Measurements from ENCODE around the gene IFT81. TPM values are rescaled to one million over a fixed set of nuclear protein-coding genes. Genes with fewer than 3 reads are reported as not detected.
"Not testable (repeated sequence)": the region's sequence is repeated elsewhere in the genome, so short reads cannot be mapped to it uniquely, and the experiment has no call there.

Gene IFT81
- polyA plus RNA-seq, 3 donors: 0.39 to 0.97 (median 0.47) TPM

DNA sequence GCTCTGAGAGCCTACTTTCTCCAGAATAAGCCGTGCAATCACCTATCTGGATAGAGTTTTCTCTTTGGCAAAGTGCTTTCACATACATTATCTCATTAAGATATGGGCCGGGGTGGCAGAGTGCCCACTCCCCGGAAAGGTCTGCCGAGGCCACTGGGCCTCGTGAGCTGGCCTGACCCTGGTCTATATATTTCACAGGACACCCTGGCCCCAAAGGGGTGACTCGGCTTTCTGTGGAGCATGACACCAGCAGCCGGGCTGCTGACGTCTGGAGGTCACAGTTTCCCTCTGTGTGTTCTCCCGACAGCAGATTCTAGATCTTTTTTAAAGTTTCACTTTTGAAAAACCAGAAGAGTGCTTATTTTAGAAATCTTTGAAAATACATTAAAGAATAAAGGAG is 129.0 kb downstream of the IFT81 start:
- Mint-ChIP-seq H3K9me3 (no peaks in the 10 kb centered on the region), H3K27me3 (ENCODE audit: low read depth in 3 of 3) (peaks cover 2 to 3% (median 2%) of the 10 kb centered on the region in 3 donors), H3K4me1 (peaks cover 72% of the 10 kb centered on the region), H3K27ac (peak overlapping the region; percentile 84 to 95 (median 91)), H3K36me3 (peaks cover 0 to 2% of the 10 kb centered on the region in 2 donors), H3K4me3 (peak overlapping the region; percentile 65 to 77)
- WGBS (ENCODE audit: insufficient coverage): 38% methylated on average over 5 of the region's 9 CpGs
- TF ChIP-seq, protein P1, sequence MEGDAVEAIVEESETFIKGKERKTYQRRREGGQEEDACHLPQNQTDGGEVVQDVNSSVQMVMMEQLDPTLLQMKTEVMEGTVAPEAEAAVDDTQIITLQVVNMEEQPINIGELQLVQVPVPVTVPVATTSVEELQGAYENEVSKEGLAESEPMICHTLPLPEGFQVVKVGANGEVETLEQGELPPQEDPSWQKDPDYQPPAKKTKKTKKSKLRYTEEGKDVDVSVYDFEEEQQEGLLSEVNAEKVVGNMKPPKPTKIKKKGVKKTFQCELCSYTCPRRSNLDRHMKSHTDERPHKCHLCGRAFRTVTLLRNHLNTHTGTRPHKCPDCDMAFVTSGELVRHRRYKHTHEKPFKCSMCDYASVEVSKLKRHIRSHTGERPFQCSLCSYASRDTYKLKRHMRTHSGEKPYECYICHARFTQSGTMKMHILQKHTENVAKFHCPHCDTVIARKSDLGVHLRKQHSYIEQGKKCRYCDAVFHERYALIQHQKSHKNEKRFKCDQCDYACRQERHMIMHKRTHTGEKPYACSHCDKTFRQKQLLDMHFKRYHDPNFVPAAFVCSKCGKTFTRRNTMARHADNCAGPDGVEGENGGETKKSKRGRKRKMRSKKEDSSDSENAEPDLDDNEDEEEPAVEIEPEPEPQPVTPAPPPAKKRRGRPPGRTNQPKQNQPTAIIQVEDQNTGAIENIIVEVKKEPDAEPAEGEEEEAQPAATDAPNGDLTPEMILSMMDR (IDR thresholded peaks at IDR 0.05): no peak
- Histone ChIP-seq H3K36me3 (replicated peaks in 1 of 2; ENCODE audit: control insufficient read depth in 1 of 2, insufficient read depth in 2 of 2, low read length in 2 of 2) (no peaks in the 10 kb centered on the region), H2AFZ (ENCODE audit: insufficient read depth, low read depth, low read length, poor library complexity, severe bottlenecking) (peak overlapping the region; percentile 55), H3K4me2 (replicated peaks; ENCODE audit: extremely low read depth, low read length, poor library complexity, severe bottlenecking) (peak overlapping the region; percentile 63), H3K27ac (ENCODE audit: low read depth in 1 of 2, low read length in 2 of 2) (peak overlapping the region; percentile 49 to 70), H3K9me3 (replicated peaks in 1 of 2; ENCODE audit: control insufficient read depth in 1 of 2, insufficient read depth in 1 of 2, low read length in 2 of 2) (no peaks in the 10 kb centered on the region), H3K27me3 (ENCODE audit: control insufficient read depth in 2 of 2, insufficient read depth in 2 of 2, low read length in 2 of 2) (no peaks in the 10 kb centered on the region), H4K20me1 (ENCODE audit: insufficient read depth, low read length) (no peaks in the 10 kb centered on the region), H3K9ac (ENCODE audit: insufficient read depth, low read length, poor library complexity, severe bottlenecking) (peak overlapping the region; percentile 34), H3K4me3 (replicated peaks in 1 of 3; ENCODE audit: low read depth in 2 of 3, low read length in 3 of 3) (peak overlapping the region in 1 of 3 experiments; percentile 54), H3K4me1 (ENCODE audit: control insufficient read depth in 1 of 2, insufficient read depth in 2 of 2, low read length in 2 of 2) (peaks cover 65 to 72% of the 10 kb centered on the region in 2 donors), H3K79me2 (ENCODE audit: insufficient read depth, low read length) (no peaks in the 10 kb centered on the region)
- DNase-seq: peak; percentile 63 to 74 (median 66)
- intact Hi-C loops (cut with micrococcal nuclease): loop anchor here in 1 of 2 donors (1.0 kb wide), 1 partner anchor 28 kb away; the partner anchor contains the start of gene ATP2A2

DNA sequence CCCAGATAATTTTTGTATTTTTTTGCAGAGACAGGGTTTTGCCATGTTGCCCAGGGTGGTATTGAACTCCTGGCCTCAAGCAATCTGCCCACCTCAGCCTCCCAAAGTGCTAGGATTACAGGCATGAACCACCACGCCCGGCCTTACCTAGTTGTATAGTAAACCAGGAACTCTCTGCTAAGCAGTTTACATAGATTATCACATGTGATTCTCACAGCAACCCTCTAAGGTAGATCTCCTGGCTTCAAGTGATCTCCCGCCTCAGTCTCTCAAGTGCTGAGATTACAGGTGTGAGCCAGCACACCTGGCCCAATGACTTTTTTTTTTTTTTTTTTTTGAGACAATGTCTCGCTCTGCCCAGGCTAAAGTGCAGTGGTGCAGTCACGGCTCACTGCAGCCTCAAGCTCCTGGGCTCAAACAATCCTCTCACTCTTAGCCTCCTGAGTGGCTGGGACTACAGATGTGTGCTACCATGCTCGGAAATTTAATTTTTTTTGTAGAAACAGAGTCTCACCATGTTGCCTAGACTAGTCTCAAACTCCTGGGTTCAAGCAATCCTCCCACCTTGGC is 130.9 kb downstream of the IFT81 start:
- TF ChIP-seq, protein P1 (IDR thresholded peaks at IDR 0.05): no peak
- peaks cover 54% of the 10 kb centered on the region for H3K4me1 Mint-ChIP-seq

DNA sequence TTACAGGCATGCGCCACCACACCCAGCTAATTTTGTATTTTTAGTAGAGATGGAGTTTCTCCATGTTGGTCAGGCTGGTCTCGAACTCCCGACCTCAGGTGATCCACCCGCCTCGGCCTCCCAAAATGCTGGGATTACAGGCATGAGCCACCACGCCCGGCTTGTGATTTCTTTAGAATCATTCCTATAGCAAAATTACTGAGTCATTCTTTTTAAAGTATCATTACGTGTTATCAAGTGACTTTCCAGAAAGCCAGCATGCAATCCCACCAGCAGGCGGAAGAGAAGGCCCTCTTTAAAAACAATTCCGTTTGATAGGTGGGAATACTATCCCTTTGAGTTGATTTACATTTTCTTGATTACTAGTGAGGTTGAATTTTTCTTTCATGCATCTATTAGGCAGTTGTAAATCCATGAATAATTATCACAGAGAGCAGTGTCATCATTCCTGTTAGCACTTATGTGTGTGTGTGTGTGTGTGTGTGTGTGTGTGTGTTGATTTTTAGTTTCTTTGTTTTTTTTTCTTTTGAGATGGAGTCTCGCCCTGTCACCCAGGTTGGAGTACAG is 131.8 kb downstream of the IFT81 start:
- peak in 1 of 3 donors; percentile 20 for DNase-seq
- Histone ChIP-seq H3K27ac (ENCODE audit: low read depth in 1 of 2, low read length in 2 of 2) (peak overlapping the region; percentile 90 to 93), H3K4me3 (replicated peaks in 1 of 3; ENCODE audit: low read depth in 2 of 3, low read length in 3 of 3) (peak overlapping the region in 1 of 3 experiments; percentile 69), H3K4me1 (ENCODE audit: control insufficient read depth in 1 of 2, insufficient read depth in 2 of 2, low read length in 2 of 2) (peaks cover 50 to 57% of the 10 kb centered on the region in 2 donors)
- H3K4me2 ChIP-seq (replicated peaks; ENCODE audit: extremely low read depth, low read length, poor library complexity, severe bottlenecking); H3K79me2 ChIP-seq (ENCODE audit: insufficient read depth, low read length); H3K27me3 Mint-ChIP-seq (ENCODE audit: low read depth in 3 of 3); H3K9ac ChIP-seq (ENCODE audit: insufficient read depth, low read length, poor library complexity, severe bottlenecking); H4K20me1 ChIP-seq (ENCODE audit: insufficient read depth, low read length); H3K9me3 Mint-ChIP-seq; H3K9me3 ChIP-seq (replicated peaks in 1 of 2; ENCODE audit: control insufficient read depth in 1 of 2, insufficient read depth in 1 of 2, low read length in 2 of 2); H3K36me3 ChIP-seq (replicated peaks in 1 of 2; ENCODE audit: control insufficient read depth in 1 of 2, insufficient read depth in 2 of 2, low read length in 2 of 2); intact Hi-C loops (cut with micrococcal nuclease); H3K36me3 Mint-ChIP-seq; H2AFZ ChIP-seq (ENCODE audit: insufficient read depth, low read depth, low read length, poor library complexity, severe bottlenecking); H3K27me3 ChIP-seq (ENCODE audit: control insufficient read depth in 2 of 2, insufficient read depth in 2 of 2, low read length in 2 of 2): not testable (repeated sequence)
- H3K4me3 Mint-ChIP-seq: peak overlapping the region in 1 of 2 donors; percentile 21
- H3K4me1 Mint-ChIP-seq: peaks cover 50% of the 10 kb centered on the region
- no CpG with 5 or more reads among the region's 11 CpGs for WGBS (ENCODE audit: insufficient coverage)
- H3K27ac Mint-ChIP-seq: peak overlapping the region; percentile 89 to 98 (median 96)

More for the DNA sequence above, 130.9 kb downstream of the IFT81 start:
- Mint-ChIP-seq H3K27me3 (ENCODE audit: low read depth in 3 of 3) (peaks cover 2 to 4% (median 2%) of the 10 kb centered on the region in 3 donors), H3K9me3 (no peaks in the 10 kb centered on the region), H3K4me3 (no peak overlapping the region), H3K27ac (peak overlapping the region in 4 of 7 donors; percentile 32 to 94 (median 52)), H3K36me3 (peaks cover 0 to 2% of the 10 kb centered on the region in 2 donors)
- 95% methylated on average over 3 of the region's 6 CpGs for WGBS (ENCODE audit: insufficient coverage)
- Histone ChIP-seq H3K36me3 (replicated peaks in 1 of 2; ENCODE audit: control insufficient read depth in 1 of 2, insufficient read depth in 2 of 2, low read length in 2 of 2) (no peaks in the 10 kb centered on the region), H3K4me2 (replicated peaks; ENCODE audit: extremely low read depth, low read length, poor library complexity, severe bottlenecking) (no peak overlapping the region), H3K9ac (ENCODE audit: insufficient read depth, low read length, poor library complexity, severe bottlenecking) (no peak overlapping the region), H2AFZ (ENCODE audit: insufficient read depth, low read depth, low read length, poor library complexity, severe bottlenecking) (no peak overlapping the region), H3K9me3 (replicated peaks in 1 of 2; ENCODE audit: control insufficient read depth in 1 of 2, insufficient read depth in 1 of 2, low read length in 2 of 2) (no peaks in the 10 kb centered on the region), H3K27ac (ENCODE audit: low read depth in 1 of 2, low read length in 2 of 2) (no peak overlapping the region), H3K4me3 (replicated peaks in 1 of 3; ENCODE audit: low read depth in 2 of 3, low read length in 3 of 3) (no peak overlapping the region), H3K27me3 (ENCODE audit: control insufficient read depth in 2 of 2, insufficient read depth in 2 of 2, low read length in 2 of 2) (no peaks in the 10 kb centered on the region), H3K4me1 (ENCODE audit: control insufficient read depth in 1 of 2, insufficient read depth in 2 of 2, low read length in 2 of 2) (peaks cover 50 to 57% of the 10 kb centered on the region in 2 donors), H3K79me2 (ENCODE audit: insufficient read depth, low read length) (no peaks in the 10 kb centered on the region), H4K20me1 (ENCODE audit: insufficient read depth, low read length) (no peaks in the 10 kb centered on the region)
- intact Hi-C loops (cut with micrococcal nuclease): no loop called here
- DNase-seq: no peak

Measured in CD14-positive monocyte (primary cell).